ENCODE measurements around the gene TOX2. TPM values are rescaled to one million over a fixed set of nuclear protein-coding genes. Genes with fewer than 3 reads are reported as not detected.
A peak's percentile ranks its signal among the peaks of the same experiment; 100 is the strongest.

TOX2 gene
- total and polyA plus RNA-seq, 2 donors from 2014 or later: 4.7 to 5.9 TPM

GRCh38 chr20:43985608-43986316, 71.1 kb downstream of the TOX2 start:
- TF ChIP-seq CTCF (IDR thresholded peaks at IDR 0.05; ENCODE audit: borderline replicate concordance, extremely low read depth, insufficient read depth): no peak
- no peak overlapping the region for H3K9ac ChIP-seq (ENCODE audit: low read length in 3 of 3)
- H3K36me3 ChIP-seq (ENCODE audit: control insufficient read depth in 2 of 3, insufficient read depth in 3 of 3, low read length in 3 of 3): no peaks in the 10 kb centered on the region
- no peak overlapping the region for H3K27ac ChIP-seq (ENCODE audit: low read depth in 2 of 2, low read length in 2 of 2)
- peaks cover 0 to 2% (median 0%) of the 10 kb centered on the region in 3 donors for H3K4me1 ChIP-seq (ENCODE audit: control insufficient read depth in 2 of 3, insufficient read depth in 2 of 3, low read depth in 1 of 3, low read length in 3 of 3)
- no peak overlapping the region for H3K4me3 ChIP-seq (ENCODE audit: low read length in 3 of 3)
- intact Hi-C loops (cut with DNase I): no loop called here
- no peaks in the 10 kb centered on the region for H3K27me3 ChIP-seq (ENCODE audit: control insufficient read depth, insufficient read depth, low read length)
- FAIRE-seq: no peak
- peak in 1 of 5 donors; percentile 51 for DNase-seq
- H3K9me3 ChIP-seq (ENCODE audit: control insufficient read depth in 2 of 3, insufficient read depth in 1 of 3, low read length in 3 of 3): peaks cover 0 to 3% (median 0%) of the 10 kb centered on the region in 3 donors

- no peak for TF ChIP-seq CTCF (IDR thresholded peaks at IDR 0.05; ENCODE audit: borderline replicate concordance, extremely low read depth, insufficient read depth)
- intact Hi-C loops (cut with DNase I): no loop called here
- Histone ChIP-seq H3K27ac (ENCODE audit: low read depth in 2 of 2, low read length in 2 of 2) (no peak overlapping the region), H3K9me3 (ENCODE audit: control insufficient read depth in 2 of 3, insufficient read depth in 1 of 3, low read length in 3 of 3) (peaks cover 0 to 3% (median 0%) of the 10 kb centered on the region in 3 donors), H3K4me1 (ENCODE audit: control insufficient read depth in 2 of 3, insufficient read depth in 2 of 3, low read depth in 1 of 3, low read length in 3 of 3) (peaks cover 0 to 2% (median 0%) of the 10 kb centered on the region in 3 donors), H3K36me3 (ENCODE audit: control insufficient read depth in 2 of 3, insufficient read depth in 3 of 3, low read length in 3 of 3) (no peaks in the 10 kb centered on the region), H3K4me3 (ENCODE audit: low read length in 3 of 3) (no peak overlapping the region), H3K27me3 (ENCODE audit: control insufficient read depth, insufficient read depth, low read length) (no peaks in the 10 kb centered on the region), H3K9ac (ENCODE audit: low read length in 3 of 3) (no peak overlapping the region)
- DNase-seq: no peak
- FAIRE-seq: no peak
Observed at GRCh38 chr20:43987018-43987417, 72.4 kb downstream of the TOX2 start.

DNA sequence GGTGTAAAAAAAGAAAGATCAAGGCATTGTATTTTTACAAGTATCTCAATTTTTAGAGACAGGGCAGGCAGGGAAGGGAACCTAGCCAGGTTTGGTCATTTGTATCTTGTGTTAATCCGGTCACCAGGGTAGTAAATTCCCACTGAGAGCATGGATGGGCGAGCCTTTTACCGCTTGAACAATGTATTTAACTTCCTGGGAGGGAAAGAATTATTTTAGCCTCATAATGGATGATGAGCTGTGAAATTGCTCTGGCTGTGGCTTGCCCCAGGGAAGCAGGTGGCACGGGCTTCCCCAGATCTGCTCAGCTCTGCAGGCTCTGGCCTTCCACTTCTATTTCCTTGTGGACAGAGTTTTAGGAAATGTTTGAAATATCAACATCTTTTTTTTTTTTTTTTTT, 72.9 kb downstream of the TOX2 start:
- no peaks in the 10 kb centered on the region for H3K36me3 ChIP-seq (ENCODE audit: control insufficient read depth in 2 of 3, insufficient read depth in 3 of 3, low read length in 3 of 3)
- DNase-seq (peak in 3 of 5 donors; percentile 24 to 54 (median 48)), FAIRE-seq (no peak)
- H3K4me1 ChIP-seq (ENCODE audit: control insufficient read depth in 2 of 3, insufficient read depth in 2 of 3, low read depth in 1 of 3, low read length in 3 of 3): peaks cover 0 to 2% (median 0%) of the 10 kb centered on the region in 3 donors
- no peak for TF ChIP-seq CTCF (IDR thresholded peaks at IDR 0.05; ENCODE audit: borderline replicate concordance, extremely low read depth, insufficient read depth)
- no peak overlapping the region for H3K9ac ChIP-seq (ENCODE audit: low read length in 3 of 3)
- intact Hi-C loops (cut with DNase I): no loop called here
- no peak overlapping the region for H3K4me3 ChIP-seq (ENCODE audit: low read length in 3 of 3)
- no peaks in the 10 kb centered on the region for H3K27me3 ChIP-seq (ENCODE audit: control insufficient read depth, insufficient read depth, low read length)
- peaks cover 0 to 3% (median 0%) of the 10 kb centered on the region in 3 donors for H3K9me3 ChIP-seq (ENCODE audit: control insufficient read depth in 2 of 3, insufficient read depth in 1 of 3, low read length in 3 of 3)
- no peak overlapping the region for H3K27ac ChIP-seq (ENCODE audit: low read depth in 2 of 2, low read length in 2 of 2)
